Cardiac fibroblast (primary cell): ENCODE results near the gene CCS.

ENCODE experiments used
- DNase-seq, 2 donors: peaks; one replicate each; pipeline versions ENCODE4 v3.0.0 to v3.0.0-alpha.2; 2010; ENCODE audit warnings: low read depth in 2 of 2
- H3K4me3 ChIP-seq, 2 donors: replicated peaks in 1 of 2; 1 replicate in 1 of 2; 2 replicates in 1 of 2; pipeline ENCODE4 v1.5.1; 2011; ENCODE audit warnings: low read depth in 2 of 2, low read length in 2 of 2, mild to moderate bottlenecking in 2 of 2, moderate library complexity in 1 of 2
- CTCF ChIP-seq: IDR thresholded peaks from one replicate; pipeline ENCODE4 v1.5.1; 2011; ENCODE audit warnings: low read depth, mild to moderate bottlenecking, low read length, inconsistent platforms

Gene CCS

GRCh38 chr11:66568124-66568916 is 24.7 kb upstream of the CCS start, which contains the start of gene CTSF:
Gene CTSF, minus strand, starts transcription at chr11:66568606. Its CDS starts 120 bp downstream, at chr11:66568486.
- no peak for TF ChIP-seq CTCF
- peak within 1 kb of the TSS; percentile 52 to 53 for H3K4me3 ChIP-seq
- DNase-seq: peak; percentile 74 to 83

GRCh38 chr11:66569076-66569475 is 23.9 kb upstream of the CCS start:
- no peak for TF ChIP-seq CTCF
- H3K4me3 ChIP-seq: no peak overlapping the region
- no peak for DNase-seq

GRCh38 chr11:66570079-66570849 is 22.7 kb upstream of the CCS start:
- DNase-seq: no peak
- no peak for TF ChIP-seq CTCF
- no peak overlapping the region for H3K4me3 ChIP-seq

DNA sequence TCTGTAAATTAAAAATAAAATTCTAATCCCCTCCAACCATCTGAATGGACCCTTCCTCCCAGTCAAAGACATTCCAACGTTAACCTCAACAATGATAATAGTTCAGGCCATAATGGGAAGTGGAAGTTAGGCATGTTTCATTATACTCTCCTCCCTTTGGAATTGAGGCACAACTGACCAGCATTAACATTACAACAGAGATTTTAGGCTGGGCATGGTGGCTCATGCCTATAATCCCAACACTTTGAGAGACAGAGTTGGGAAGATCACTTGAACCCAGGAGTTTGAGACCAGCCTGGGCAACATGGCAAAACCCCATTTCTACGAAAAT is 22.2 kb upstream of the CCS start:
- TF ChIP-seq CTCF: no peak
- DNase-seq: no peak
- no peak overlapping the region for H3K4me3 ChIP-seq

GRCh38 chr11:66579017-66579606 is 13.9 kb upstream of the CCS start:
- TF ChIP-seq CTCF: peak; percentile 84
- H3K4me3 ChIP-seq: no peak overlapping the region
- DNase-seq: peak; percentile 79 to 83

GRCh38 chr11:66580803-66581202 is 12.2 kb upstream of the CCS start:
- no peak for TF ChIP-seq CTCF
- H3K4me3 ChIP-seq: no peak overlapping the region
- peak; percentile 54 to 77 for DNase-seq
